ENCODE measurements around the gene ZNF423.

ZNF423 gene

DNA sequence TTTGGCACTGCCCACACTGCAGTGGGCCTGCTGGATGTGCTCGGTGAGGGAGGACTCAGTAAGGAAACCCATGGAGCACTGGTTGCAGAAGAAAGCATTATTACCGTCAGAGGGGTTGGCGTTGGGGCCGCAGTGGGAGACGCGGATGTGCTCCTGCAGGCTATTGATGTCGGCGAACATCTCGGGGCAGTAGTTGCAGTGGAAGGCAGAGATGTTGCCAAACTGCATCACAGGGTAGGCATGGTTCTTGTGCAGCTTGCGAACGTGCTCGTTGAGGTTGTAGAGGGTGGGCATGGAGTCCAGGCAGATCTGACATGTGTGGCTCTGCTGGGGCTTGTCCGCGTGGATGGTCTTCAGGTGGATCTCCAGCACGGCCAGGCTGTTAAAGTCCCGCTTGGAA, 218.4 kb downstream of the ZNF423 start:
- DNase-seq, result no peak

DNA sequence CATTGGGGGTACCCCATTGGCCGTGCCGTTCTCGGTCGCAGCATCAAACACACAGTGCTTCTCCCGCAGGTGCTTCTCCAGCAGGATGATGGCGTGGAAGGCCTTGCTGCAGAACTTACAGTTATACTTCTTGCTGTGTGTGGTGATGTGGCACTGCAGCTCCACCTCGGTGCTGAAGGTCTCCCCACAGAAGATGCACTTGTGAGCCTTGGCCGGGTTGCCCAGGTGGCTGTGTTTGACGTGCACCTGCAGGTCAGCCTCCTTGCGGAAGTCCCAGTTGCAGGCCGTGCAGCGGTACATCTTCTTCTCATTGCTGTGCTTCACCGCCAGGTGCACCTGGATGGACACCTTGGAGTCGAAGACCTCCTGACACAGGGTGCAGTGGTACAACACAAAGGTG, 219.3 kb downstream of the ZNF423 start:
- no peak for DNase-seq

DNA sequence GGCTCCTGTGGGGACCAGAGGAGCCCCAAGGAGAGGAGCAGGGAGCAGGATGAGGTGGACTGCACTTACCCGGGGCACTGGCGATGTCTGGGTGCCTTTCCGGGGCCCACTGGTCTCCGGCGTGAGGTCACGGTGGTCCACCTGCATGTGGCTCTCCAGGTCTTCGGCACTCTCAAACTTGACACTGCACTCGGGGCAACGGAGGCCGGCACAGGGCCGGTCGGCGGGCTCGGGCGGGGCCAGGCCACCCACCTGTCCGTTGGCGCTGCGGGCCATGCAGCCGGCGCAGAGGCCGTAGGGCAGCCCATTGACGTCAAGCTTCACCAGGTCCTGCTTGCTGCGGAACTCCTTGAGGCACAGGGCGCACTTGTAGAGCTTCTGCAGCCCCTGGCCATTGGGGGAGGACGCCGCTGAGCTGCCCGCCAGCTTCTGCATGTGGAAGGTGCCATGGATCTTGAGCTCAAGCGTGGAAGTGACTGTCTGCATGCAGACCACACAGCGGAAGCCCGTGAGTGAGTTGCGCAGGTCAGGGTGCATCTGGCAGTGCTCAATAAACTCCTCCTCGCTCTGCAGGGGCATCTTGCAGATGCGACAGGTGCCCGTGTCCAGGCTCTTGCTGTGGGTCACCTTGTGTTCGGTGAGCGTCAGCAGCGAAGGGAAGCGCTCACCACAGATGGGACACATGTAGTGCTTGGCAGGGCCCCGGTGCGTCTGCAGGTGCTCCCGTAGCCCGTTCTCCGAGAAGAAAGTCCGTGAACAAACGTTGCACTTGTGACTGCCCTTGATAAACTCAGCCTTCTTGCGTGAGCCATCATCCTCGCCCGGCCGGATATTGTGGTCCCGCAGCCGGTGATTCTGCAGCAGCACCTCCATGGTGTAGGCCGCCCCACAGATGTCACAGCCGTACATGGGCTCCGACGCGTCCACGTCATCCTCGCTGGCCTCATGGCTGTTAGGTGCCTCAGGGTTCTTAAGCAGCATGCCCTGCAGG, 220.0 kb downstream of the ZNF423 start:
- DNase-seq, result no peak

DNA sequence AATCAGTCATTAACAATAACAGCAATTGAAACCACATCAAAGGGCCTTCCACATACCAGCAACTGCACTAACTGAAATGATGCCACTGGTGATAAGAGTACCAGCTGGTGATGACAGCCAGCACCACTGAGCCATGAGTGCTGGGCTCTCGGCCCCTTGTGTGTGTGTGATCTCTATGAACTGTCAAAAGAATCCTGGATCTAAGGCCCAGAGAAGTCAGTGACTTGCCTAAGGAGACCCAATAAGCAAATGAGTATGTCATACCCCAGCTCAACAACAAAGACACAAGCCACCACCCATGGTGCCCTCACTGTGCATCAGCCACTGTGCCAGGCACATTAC, 220.9 kb downstream of the ZNF423 start:
- no peak for DNase-seq

DNA sequence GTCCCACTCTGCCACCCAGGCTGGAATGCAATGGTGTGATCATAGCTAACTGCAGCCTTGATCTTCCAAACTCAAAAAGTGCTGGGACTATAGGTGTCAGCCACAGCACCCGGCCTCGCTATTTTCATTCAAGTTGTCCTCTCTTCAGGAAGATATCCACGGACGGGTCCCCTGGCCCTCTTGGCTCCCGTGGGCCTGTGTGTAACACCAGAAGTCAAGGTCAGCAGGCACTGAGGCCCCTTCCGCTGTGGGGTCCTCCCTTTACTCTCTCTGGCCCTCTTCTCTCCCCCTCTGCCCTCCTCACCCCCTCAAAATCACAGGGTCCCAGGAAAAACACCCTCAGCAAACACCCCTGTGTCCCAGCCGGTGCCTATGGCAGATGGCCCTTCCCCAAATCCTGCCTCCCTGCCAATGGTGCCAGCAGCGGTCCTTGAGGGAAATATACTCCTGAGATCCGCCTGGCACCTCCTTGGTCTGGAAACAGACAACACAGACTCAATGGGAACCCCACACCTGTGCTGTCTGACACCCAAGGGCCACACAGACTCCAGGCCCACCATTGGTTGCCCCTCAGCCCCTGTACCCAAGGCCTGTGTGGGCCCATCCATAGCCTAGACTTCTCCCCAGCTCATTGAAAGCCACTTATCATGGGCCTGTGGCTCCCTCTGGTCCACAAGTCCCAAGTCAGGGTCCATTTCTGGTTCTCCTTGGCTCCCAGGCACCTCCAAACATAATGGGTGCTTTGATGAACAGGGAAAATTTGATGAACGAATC, 221.5 kb downstream of the ZNF423 start:
- no peak for DNase-seq

DNA sequence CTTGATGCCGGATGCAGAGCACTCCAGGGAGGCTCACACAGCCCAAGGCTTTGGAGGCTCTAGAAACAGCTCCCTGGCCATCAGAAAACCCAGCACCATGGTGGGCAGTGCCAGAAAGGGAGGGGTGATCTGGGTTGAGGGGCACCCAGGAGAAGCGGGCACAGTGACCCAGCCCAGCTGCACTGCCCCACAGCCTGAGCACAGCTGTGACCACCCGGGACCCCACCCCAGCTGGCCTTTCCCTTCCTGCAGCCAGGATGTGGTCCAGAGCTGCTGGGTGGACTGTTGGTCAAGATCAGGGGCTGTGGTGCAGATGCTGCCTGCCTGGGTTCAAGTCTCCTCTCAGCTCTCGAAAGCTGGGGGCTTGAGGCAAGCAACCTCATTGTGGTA, 223.1 kb downstream of the ZNF423 start:
- no peak for DNase-seq

DNA sequence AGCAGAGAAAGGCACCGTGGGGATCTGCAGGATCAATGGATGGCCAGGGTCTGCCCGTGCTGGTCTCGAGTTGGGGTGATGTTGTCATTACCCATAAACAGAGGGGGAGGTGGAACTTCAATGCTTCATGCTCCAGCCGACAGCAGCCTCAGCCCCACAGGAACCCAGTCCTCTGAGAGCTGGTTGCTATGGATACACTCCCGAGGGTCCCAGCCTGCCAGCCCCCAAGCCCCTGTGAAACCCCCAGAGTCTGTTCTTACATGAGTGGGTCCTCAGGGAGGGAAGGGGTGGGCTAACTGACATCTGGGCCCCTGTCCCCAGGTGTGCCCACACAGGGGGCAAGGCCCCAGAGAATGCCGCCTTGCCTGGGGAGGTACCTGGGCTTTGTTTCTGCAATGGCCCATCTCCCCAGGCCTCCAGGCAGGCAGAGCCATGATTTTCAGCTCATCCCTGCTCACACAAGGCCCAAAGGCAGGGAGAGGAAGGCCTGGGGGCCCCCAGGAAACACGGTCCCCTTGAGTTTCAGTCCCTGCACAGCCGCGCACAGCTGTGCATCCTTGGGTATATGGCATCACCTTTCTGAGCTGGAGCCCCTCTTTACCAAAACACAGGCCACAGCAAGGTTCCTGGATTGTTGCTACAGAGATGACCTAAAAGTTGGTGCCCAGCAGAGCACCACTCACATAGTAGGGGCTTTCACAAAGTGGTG, 223.7 kb downstream of the ZNF423 start:
- no peak for DNase-seq

DNA sequence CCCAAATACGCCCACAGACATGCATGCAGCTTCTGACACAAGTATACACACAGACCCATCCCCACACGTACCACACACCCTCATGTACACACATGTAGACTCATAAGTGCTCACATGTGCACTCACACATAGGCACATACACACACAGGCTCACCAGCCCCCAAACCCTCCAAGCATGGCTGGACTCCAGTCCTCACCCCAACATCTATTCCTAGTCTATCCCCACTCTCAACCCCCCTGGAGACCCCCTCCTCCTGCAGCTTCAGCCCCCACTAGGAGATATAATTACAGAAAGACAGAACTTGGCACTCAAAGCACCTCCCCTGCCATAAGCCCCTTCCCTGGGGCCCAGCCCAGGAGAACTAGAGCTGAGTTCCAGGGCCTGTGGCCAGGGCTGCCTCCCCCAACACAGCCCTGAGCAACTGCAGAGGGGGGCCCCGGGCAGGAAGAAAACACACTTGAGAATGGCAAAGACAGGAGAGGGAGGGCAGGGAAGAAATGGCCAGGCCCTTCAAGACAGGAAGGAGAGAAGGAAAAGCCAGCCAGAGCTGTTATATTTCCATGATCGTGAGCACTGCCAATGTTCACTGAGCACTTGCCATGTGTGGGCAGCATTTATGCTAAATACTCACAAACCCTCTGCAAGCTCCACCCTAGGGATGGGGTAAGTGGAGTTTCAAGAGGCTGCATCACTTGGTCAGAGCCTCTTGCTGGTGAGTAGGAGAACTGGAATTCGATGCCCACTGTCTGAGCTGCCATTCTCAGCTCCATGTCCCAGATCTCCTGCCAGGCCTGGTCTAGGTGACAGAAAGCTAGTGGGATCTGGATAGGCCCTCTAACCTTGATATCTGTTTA, 224.5 kb downstream of the ZNF423 start:
- DNase-seq, result no peak

DNA sequence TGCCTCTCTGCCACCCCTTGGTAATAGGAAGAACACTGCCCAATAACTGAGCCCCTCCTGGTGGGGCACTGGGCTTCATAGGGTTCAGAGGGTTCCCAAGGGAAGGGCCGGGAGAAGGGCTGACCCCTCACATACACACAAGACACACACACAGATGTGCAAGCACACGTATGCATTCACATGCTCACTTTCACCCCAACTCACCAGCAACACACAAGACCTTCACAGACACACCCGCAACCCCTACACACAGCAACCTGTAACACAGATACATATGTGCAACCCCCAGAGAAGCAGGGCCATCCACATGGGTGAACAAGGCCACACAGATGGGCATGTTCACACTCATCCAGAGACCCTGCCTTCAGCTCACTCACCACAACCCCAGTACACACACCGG, 225.1 kb downstream of the ZNF423 start:
- DNase-seq, result no peak

DNA sequence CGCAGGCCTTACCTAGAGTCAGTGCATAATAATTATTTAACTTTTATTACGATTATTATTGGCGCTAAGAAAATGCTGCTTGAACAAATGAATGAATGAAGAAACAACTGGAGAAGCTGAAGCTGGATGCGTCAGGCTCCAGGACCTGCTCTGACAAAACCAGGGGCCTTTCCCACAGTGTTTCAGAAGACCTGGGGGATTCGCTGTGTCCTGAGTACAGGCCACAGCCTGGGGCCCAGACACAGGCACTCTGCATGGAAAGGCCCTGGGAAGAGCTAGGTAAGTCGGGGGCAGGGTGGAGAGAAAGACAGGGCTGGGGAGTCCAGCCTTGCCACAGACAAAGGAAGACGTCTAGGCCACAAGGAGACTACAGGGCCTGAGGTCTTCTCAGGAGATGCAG, 226.1 kb downstream of the ZNF423 start:
- DNase-seq, result no peak

DNA sequence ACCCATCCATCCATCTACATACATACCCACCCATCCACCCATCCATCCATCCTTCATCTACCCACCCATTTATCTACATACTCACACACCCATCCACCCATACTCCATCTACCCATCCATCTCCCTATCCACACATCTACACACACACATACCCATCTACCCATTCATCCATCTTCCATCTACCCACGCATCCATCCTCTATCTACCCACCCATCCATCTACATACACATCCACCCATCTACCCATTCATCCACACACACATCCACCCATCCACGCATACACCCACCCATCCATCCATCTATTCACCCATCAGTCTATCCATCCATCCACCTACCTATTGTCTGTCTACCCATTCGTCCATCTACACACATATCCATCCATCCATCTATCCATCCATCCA, 227.8 kb downstream of the ZNF423 start:
- DNase-seq, result no peak

DNA sequence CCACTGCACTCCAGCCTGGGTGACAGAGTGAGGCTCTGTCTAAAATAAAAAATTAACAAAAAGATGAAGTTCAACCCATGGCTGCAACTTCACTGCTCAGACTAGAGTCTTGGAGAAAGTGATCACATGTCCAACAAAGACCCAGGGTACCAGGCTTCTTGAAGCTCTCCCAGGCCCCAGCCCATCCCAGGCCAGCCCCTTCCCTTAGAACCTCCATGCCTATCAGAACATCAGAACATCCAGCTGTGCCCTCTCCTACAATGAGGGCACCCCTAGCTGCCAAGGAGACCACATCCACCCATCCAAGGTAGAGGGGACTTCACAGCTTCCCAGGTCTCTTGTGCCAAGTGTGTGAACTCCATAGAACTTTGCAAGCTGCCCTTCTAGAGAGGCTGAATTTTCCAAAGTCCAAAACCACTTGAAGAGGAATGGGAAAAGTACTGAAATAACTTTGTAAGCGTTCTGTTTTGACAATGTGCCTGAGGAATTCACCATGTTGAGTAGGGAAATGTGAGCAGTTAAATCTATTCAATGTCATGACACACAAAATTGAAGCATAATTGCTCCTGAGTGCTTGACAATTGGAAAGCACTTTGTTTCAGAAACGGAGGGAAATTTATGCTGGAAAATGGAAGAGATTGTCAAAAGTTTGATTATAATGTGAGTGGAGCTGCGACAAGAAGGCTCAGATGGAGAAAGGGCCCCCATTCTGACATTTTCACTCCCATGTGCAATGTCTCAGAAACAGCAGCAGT, 230.4 kb downstream of the ZNF423 start:
- no peak for DNase-seq

DNA sequence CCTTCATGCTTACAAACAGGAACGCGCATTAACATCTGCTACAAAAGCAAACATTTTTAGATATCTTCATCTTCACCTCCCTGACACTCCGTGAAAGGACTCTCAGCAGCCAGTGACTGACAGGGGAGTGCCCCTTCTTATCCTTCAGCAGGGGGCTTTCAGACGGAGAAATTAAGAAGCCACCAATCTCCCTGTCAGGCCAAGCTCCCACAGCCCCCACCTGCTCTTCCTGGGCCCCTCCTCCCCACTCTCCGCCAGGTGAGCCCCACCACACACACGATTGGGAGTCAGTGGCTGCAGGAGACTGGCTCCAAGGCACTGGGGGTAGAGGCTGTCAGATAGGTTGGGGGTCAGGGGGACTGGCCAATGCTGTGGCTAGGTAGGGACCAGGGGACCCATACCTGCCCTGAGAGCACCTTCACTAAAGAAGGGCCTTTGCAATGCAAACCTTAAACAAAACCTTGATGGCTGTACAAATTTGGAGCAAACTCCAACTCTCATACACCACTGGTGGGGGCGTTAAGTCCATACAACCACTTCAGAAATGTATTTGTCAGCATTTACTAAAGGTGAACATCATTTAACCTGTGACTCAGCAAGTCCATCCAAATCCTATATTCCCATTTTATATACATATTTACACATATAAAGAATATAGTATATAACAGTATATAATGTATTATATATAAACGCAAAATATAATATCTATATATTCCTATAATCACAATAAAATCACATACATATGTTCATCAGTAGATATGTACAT, 232.2 kb downstream of the ZNF423 start:
- DNase-seq, result no peak

DNA sequence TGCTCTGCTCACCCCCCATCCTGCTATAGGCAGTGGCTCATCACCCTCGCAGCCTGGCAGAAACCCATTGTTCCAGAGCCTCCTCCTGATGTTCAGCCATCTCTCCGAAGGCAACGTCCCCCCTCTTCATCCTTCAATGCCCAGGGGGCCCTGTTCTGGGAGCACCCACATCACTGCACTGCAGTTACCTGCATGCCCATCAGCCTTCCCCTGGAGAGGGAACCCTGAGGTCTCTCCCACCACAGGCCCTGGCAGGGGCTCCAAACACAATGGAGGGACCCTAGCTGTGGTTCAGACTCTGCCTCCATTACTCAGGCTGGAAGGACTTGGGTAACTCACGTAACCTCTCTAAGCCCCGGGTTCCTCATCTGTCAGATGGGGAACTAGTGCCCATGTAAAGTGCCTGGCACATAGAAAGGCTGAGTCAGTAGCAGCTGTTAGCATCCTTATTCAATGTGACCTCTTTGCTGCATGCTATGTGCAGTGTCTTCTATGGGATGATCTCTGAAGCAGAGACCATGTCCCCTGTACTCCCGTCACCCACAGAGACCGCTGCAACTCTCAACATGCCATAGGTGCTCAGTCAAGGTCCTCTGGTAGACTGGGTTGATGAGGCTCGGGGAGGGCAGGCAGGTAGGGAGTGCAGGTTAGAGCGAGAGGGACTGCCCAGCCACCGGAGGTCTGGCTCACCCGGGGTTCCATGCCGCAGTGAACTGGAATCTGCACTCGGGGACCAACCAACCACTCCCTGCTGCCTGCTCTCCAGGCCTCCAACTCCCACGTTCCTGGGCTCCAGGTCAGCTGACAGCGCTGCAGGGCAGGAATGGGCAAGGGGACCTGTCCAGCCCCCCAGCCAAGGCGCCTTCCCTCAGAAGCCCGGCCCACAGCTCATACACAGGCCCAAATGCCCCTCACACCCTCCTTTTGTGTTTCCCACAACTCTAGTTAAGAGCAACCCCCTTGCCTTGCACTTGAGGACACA, 233.2 kb downstream of the ZNF423 start:
- DNase-seq, result no peak

DNA sequence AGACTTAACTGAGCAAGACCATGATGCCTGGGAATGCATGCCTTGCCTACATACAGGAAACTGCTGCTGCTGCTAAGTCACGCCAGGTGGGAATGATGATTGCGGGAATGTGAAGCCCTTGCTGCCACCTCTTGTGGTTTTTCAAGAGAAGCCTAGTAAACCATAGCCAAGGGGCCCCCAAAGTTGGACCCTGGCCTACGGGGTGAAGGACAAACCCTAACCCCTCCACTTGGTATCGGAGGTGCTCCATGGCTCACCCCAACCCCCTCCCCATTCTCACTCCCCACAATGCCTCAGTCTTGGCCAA, 233.9 kb downstream of the ZNF423 start:
- no peak for DNase-seq

DNA sequence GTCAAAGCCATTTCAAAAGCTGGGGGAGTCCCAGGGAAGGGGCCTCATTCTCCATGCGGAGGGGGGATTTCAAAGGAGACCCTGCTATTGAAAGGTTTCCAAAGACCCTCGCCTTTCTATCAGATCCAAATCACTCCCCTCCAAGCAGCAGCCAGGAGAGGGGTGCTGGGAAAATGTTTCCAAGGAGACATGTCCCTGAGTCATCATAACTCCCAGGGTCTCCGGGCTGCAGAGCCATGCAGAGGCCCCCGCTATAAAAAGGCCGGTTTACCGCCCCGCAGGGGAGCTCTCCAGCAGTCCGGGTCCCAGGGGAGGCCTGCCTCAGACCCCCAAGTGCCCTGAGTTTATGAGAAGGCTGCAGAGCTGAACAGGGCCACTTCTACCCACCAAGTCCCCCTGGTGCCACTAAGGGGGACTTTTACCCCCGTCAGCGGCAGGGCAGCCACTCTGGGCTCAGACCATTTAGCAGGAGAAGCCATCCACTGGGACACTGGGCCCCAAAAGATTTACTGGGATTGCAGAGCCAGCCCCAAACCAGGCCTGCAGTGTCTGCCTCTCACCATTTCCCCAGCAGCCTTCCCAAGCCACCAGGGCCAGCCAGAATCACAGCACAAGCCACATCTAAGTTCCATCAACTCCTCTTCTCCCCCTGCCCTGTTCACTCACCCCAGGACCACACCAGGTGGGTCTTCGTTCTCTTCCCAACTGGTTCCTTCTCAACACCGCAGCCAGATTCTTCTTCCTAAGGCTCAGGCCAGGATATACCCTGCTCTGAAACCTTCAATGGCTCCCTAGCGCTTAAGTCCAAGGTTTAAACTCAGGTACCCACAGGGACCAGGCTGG, 234.4 kb downstream of the ZNF423 start:
- no peak for DNase-seq

DNA sequence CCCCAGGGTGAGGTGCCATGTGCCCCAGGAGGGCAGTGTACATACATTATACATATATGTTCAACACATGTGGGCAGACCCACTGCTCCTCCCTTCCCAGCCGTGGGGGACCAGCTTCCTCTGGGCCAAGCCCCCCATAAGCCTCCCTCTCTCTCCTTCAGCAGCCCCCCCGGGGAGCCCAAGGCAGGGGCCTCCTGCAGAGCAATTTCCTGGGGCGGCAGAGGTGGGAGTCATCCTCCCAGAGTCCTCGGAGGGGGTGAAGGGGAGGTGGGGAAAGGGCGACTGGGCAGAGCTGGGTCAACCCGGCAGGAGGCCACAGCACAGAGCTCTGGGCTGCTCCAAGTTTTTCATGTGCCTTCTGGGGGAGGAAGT, 235.1 kb downstream of the ZNF423 start:
- no peak for DNase-seq

DNA sequence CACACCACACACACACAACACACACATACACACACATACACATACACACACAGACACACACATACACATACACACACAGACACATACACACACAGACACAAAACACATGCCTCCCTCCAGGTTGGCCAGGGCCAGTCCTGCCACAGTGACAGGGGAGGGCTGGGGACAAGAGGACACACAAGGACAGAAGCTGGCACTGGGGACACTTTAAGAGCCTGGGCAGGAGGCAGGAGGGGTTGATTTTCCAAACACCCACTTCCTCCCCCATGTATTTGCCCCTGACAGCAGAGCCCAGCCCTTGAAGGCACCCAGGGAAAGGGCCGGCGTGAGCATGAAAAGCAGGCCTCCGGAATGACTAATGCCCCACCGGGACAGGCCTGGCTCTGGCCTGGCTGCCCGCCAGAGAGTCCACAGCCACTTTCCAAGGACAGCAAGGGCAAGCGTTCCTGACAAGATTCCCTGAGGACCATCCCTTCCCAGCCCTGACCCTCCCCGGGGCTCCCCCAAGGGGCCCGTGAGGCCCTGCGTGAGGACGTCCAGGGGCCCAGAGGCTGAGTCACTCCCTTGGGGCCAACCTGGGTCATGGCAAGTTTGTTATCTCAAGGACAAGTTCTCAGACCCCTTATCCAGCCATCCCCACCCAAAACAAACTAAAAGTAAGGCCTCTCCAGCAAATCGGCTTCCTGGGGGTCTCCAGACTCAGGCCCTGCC, 235.6 kb downstream of the ZNF423 start:
- no peak for DNase-seq

DNA sequence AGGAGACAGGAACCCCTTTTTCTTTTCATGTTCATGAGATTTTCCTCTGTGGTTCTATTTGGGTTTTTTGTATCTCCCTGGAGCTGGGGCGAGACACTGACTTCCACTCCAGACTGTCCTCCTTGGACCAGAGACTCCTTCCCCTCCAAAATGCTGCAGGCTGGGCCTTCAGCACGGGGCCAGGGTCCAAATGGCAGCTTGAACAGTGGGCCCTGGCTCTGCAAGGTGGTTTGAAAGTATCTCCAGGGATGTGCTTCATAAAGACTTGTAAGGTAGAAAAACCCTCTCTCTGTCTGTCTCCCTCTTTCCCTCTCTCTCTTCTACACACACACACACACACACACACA, 236.1 kb downstream of the ZNF423 start:
- DNase-seq, result no peak

Measured in NCI-H526 (cell line).